Activated CD4-positive, alpha-beta T cell treated with anti-CD3 and anti-CD28 coated beads, Interleukin-2, amount 50 U/mL, for 1 hour (primary cell): ENCODE measurements around the gene EXOC6B.

ENCODE experiments used
- DNase-seq: peaks from one replicate; pipeline ENCODE4 v3.0.0-alpha.2; 2020

The EXOC6B gene

DNA sequence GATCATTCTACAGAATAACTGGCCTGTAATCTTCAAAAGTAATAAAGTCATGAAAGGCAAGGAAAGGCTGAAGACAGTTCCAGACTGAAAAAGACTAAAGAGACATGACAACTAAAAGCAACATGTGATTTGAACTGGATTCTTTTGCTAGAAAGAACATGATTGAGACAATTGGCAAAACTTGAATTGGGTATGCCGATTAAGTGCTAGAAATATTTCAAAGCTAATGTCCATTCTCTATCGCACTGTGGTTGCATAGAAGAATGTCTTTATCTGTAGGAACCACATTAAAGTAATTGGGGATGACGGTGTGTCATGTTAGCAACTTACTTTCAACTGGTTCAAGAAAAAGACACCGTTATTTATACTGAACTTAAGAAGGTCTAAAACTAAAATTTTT, 98.5 kb downstream of the EXOC6B start:
- DNase-seq = no peak

DNA sequence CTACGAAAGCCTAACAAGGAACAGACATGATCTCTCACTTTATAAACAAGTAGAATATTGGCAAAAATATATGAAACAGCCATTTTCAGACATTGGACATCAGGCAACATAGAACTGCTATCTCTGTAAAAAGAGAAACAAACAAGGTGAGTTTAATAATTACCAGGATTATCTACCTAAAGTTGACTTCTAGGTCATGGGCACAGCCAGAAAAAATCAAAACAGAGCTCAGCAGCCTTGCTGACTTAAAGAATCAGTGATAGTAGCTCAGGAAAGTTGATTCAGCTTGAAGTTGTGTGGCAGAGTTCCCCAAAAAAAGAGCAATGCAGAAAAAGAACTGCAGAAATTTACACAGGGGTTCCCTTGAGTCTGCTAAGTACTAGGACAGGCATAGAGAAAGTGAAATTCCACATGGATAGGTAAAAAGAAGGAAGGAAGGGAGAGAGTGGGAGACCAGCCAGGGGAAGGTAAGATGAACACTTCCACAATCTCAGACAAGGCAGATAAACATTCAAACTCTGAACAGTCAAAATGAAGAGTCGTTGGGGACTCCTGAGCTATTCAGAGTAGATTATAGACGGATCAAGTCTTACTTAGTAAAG, 102.0 kb downstream of the EXOC6B start:
- DNase-seq = no peak

DNA sequence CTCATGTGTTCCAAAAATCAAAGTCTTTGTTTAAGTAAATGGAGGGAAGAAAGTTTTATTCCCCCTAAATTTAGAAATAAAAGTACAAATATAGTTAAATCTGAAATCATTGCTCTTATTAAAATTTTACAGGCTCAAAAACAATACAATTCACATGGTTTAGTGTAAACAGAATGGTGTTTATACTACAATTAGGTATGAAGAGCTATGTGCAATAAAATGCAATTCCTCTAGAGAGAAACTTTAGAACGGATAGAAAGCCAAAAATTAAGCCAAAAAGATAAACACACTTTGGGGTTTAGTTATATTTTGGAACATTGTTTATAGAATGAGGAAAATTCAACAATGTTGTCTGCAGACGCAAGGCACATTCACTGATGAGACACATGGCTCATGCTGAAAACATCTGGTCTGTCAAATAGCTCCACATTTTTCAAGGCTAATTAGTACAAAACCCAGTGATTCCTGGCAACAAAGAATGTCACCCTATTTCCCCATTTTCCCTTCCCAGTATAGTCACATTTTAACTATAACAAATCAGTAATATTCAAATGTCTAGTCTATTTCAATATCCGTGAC, 103.3 kb downstream of the EXOC6B start:
- no peak for DNase-seq

DNA sequence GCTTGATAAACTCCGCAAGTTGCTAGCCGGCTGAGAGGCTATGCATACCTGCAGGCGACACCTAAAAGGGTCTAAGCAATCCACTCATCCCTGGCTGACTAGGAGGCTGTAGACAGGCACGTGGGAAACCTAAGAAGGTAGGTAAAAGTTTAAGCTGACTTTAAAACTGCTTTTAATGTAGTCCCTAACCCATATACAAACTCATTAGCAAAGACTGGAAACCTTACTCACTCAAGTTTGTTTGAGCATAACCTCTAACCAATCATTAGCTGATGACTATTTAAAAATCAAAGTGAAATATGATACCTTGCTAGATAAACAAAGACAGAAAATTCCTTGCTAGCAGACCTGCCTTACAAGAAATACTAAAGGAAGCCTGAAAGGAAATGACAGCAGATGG, 106.4 kb downstream of the EXOC6B start:
- DNase-seq = no peak

DNA sequence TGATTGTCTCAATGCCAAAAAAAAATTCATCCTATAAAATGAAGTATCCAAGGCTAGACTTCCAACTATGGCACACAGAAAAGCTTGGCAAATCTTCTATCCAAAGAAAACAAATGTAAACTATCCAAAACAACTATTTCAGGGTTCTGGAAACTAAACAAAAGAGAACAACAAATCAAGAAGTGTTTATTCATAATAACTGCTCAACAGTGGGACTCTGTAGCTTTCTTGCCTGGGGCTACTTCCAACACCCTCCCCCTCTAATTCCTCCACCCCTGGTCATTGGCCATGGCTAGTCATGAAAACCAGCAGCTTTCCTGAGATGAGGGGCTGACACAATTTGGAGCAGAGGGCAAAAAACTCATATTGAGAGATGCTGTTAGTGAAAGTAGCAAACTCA, 107.0 kb downstream of the EXOC6B start:
- no peak for DNase-seq

DNA sequence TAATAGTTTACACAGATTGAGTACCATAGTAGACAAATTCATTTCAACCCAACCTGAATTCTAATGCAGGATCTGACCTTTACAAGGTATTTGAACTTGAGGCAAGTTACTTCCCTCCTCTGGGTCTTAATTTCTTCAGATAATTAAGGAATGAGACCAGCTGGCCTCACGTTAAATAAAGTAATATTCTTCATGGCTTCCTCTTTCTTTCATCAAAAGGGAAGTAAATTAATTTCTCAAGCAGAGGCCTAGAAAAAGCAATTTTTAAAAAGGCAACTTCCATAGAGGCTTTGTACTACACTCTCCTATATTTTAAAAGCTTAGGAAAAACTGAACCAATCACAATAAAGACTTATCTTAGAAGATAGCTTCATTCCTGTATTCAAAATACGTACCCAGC, 109.2 kb downstream of the EXOC6B start:
- no peak for DNase-seq

DNA sequence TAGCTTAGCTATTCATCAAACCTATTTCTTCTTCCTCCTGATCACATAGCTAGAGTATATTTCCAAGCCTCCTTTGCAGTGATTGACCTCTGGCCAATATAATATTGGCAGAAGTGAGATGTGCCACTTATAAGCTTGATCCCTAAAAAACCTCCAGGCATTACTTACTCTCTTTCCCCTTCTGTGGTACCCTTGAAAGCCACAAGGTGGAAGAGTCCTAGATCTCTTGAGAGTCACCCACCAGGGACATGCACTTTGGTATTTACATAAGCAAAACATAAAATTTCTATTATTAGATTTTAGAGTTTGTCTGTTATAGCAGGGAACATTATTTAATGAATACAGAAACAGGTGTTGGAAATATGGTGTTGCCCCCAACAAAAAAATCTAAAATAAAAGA, 112.0 kb downstream of the EXOC6B start:
- DNase-seq = no peak

DNA sequence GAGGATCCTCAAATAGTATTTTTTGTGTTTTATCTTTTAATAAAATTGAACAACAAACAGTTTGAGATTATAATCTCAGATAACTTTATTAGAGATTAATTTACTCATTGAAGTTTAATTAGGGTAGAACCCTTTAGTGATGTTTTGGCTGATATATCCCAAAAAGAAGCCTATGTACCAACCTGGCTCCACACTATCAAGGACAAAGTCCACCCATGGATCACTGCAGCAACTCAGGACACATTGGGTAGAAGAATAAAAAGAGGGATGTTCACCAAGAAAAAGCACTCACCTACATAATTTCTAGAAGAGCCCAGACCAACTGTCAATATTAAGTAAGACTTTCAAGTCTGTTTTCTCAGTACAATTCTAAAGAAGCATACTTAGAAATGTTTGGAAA, 112.9 kb downstream of the EXOC6B start:
- DNase-seq = no peak

DNA sequence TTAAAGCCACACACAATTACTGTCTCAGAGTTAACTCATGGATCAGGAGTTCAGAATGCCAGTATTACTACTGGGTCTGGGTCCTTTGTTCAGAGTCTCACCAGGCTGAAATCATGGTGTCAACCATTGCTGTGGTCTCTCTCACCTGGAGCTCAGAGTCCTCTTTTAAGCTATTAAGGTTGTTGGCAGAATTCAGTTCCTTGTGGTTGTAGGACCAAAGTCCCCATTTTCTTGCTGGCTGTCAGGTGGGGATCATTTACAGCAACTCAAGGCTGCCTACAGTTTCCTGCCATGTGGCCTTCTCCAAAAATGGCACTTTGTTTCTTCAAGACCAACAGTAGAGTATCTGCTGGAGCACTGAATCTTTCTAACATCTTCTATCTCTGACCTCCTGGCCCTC, 113.5 kb downstream of the EXOC6B start:
- no peak for DNase-seq

DNA sequence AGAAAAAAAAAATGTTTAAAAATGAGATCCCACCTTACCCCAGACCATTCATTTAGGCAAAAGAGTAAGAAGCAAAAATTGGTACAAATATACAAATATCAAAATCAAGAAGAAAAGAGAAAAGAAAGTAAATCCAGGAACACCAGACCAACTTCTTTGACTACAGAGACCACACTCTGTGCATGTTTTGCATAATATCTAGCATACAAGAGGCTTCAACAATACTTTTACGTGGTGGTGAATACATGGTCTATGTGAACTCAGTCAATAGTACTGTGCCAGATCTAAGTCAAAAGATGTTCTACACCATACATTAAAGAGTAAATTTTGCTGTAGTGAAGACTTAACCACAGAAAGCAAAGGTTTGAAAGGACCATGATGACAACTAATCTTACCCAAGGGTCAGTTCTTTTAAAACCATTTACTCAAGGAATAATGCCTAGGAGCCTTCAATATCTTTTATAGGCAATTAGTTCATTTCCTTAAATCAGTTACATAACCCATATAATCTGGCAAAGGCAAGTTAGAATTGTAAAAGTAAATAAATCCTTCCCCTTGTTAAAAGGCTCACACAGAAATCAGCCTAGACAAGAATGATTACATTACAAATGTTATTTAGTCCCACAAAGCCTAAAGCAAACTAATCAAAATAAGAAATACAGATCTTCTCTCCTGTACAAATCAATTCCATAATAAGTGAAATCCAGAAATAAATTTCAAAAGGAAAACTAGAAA, 115.2 kb downstream of the EXOC6B start:
- no peak for DNase-seq

DNA sequence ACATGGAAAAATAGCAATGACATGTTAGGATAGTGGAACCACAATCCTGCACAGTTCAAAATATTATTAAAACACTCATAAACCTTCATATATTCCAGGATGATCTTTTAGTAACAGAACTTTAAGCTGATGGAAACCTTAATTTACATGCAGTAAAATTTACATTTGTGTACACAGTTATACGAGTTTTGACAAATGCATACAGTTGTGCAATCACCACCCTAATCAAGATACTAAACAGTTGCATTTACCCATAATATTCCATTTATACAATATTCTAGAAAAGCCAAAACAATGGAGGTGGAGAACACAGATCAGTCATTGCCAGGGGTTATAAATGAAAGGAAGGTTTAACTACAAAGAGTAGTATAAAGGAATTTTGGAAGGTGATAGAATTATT, 117.6 kb downstream of the EXOC6B start:
- DNase-seq = no peak

DNA sequence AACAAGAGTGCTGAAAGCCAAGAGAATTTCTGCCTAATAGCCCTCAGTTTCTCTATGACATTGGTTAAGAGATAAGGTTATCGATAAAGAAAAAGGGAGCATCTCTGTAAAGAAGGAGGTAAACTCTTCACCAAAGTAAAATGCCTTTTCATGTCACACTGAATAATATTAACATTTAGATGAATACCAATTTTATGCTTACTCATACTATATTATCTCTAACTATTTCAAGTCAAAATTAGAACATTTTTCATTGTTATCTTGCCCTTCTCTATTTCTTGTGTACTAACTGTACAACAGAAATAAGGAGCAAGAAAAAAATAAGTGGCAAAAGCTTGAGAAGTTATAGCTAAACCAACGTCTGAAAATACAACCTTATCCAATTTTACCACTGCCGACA, 127.5 kb downstream of the EXOC6B start:
- DNase-seq = no peak

DNA sequence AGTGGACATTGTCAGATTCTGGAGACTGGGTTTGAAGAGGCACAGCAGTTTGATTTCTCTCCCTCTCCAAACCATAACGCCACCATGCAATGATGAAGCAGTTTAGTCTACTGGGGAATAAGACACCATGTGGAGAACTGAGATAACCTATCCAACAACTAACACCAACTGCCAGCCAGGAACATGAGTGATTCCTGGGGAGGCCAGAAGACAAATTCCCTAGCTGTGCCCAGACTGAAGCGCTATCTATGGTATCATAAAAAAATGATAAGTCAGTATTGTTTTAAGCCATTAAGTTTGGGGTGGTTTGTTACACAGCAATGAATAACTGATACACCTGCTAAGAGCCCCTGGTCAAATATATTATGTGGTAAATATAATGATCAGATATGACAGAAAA, 129.3 kb downstream of the EXOC6B start:
- no peak for DNase-seq

DNA sequence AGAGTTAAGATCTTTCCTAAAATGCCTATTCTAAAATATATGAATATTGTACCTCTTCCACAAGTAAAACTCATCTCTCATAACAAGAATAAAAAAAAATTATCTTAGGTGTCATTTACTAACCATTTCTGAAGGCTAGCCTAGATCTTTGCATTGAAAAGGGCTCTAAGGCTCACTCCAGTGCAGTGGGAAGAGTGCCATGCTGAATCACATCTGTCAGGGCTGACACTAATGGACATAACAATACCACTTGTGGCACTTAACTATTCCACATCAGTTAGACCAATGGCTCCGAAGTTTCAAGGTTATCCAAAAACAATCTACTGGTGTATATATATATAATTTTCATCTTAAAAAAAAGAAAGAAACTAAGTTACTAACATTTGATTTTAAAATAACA, 130.2 kb downstream of the EXOC6B start:
- DNase-seq = no peak

DNA sequence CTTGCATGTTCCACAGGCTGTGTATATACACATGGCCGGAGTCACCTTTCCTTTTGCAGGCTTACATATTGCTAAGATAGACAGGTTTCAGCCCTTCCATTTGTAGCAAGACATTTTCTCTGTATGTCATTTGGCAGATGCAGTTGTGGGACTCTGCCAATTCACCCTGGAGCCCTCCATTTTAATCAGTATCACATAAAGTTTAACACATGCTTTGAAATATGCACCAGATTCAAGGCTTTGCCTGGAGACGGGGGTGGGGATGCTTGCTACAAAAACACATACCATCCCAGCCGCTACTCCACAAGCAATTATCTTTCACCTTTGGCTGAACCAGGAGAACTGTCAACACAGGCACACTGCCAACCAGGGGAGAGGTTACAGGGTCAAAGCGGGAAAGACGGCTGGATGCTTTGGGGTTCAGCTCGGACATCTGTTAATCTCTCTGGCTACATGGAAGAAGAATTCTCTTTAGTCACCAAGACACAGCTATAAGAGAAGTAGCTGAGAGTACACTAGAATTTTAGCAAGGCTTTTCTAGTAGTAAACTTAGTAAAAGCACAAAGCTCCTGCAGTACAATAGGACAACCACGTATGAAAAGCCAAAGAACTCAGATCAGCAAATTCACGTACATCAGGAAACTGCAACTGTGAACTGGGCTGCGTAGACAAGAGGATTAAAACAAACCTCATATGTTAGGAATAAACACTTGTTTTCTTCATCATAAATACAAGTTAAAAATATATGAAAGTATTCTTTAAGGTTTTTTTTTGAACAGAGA, 130.9 kb downstream of the EXOC6B start:
- DNase-seq = no peak

DNA sequence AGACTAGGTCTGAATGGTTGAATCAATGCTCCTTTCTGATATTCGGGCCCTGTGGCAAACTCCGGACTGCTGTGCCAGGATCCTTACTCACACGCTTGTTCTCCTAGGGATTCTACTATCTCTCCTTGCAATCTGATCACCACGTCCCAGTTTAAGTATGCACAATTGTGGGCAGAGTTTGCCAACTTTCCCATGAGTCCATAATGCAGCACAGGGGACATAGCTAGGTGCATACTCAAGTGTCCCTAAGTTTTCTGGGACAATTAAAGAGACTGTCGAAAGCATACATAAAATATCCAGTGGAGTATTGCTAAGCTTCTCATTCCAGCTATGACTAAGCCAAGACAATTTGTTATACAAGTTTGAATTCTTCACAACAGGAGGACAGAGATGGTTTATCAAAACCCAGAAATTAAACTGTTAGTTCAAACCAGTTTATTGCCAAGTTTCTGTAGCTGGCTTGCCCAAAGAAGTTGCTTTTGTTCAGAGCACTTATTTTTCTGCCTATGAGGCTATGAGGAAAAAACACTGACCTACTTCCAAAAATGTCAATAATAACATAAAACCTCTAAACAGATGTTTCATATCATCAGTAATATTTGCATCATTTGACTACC, 136.1 kb downstream of the EXOC6B start:
- DNase-seq = no peak

DNA sequence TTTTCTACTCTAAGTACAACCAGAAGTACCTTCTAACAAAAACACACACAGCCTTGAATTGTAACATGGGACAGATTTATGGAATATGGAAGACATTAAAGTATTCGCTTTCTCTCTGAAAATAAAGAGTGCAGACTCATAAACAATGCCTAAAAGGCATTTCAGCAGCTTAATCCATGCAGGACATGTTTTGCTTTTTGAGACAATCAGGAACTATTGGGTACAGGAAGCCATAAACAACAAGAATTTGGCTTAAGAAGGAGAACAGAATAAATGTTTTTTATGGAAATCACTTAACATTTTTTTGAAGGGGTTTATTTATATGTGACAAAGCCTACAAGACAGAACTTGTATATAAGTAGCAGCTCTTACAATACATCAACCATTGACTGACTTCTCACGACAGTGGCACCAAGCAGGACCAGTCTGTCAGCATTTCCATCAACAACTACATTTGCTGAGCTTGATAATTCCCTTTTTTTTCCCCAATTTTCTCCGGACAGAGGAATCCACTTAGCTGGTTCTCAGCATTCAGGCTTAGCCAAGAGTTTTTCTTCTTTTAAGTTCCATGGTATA, 140.1 kb downstream of the EXOC6B start:
- DNase-seq = no peak

DNA sequence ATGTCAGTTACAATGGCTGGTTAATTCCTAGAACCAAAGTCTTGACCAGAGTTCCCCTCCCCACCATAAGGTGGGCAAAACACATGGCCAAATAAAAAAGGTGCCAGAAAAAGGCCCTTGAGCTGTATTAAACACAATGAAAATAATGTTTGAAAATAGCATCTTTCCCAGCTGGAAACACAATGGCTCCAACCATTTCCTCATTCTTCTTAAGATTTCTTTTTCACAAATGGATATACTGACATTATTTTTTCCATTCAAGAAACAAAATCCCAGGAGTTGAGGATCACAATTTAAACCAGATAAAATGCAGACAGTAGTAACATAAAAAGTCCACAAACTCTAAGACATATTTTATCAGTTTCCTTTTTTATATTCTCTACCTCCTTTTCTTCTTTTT, 143.8 kb downstream of the EXOC6B start:
- DNase-seq = no peak

DNA sequence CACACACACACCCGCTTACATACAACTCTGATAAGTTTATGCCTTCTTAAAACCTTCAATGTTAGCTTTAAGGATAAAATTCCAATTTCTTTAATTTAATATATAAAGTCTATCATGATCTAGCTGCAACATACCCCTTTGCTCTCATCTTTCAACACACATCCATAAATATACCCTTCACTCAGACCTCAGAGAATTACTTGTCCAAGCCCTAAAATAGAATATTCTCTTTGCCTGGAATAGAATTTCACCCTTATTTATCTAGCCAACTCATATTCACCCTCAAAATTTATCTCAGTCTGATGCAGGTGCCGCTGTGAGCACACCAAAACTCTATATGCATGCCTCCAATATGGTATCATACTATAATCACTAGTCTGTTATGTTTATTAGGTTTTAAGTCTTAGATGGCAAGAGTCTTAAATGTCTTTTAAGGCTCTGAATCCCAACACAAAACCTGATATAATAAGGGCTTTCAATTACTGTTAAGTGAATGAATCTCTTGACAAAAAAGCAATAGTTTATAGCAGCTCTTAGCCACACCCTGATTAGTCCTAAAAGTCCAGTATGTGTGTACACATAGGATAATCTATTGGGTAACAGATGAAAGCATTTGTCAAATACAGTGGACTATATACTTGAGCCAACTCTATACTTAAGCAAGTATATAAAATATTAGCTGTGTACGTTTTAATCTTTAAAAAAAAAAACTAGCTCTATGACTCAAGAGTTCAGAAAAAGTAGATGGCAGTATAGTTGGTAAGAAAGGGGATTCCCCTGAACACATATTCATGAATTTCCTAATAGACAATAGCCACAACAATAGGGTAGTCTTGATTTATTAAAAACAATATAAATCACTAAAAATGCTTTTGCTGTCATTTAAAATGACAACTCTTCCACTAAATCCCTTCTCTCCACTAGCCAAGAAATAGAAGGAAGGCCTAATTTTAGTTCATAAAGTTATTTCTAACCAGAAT, 144.5 kb downstream of the EXOC6B start:
- DNase-seq = no peak

DNA sequence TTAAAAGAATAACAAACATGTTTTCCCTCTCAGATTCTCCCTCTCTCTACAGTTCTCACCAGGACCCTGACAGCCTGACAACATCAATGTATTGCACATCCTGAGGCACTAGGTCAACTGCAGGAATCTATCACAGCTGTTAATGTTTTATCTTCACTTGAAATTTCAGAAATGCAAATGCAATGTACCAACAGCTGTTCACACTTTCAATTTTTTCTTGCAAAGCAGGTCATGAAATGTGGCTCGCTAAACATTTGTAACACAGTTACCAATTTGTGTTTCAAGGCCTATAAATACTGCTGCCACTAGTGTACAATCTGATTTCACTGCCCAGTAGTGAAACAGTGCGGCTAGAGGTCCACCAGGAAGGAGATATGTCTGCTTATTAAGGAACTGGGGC, 147.8 kb downstream of the EXOC6B start:
- DNase-seq = no peak

DNA sequence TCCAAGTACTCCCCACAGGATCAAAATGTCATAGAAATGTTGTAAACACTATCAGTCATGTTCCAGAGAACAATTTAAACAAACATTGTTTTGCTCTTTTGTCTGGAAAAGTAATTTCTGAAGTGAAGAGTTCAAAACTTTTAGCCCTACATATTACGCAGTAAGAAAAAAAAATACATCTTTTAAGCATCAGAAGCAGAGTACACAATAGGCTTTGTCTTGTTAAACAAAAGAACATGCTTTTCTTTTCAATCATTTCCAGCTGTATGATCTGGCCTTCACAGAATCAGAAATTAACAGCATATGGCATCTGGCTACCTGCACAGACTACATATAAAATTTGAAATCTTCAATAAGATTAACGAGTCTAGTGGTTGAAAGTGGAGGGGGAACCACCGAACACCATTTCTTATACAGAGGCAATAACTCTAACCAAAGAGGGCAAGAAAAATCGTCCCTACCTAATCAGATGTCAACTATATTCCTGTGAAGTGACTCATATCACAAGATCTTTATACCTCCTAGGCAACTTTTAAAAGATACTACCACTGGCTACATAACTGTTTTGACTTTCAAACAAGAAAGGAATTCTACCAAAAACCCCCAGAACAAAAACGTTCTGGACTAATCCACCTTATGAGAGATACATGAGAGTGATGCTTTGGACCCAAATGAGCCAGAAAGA, 149.3 kb downstream of the EXOC6B start:
- no peak for DNase-seq
